ENCODE results near the gene HEXD. TPM values are rescaled to one million over a fixed set of nuclear protein-coding genes. Genes with fewer than 3 reads are reported as not detected.

HEXD gene
- total RNA-seq, 1 donor from 2014 or later: 21.9 TPM

DNA sequence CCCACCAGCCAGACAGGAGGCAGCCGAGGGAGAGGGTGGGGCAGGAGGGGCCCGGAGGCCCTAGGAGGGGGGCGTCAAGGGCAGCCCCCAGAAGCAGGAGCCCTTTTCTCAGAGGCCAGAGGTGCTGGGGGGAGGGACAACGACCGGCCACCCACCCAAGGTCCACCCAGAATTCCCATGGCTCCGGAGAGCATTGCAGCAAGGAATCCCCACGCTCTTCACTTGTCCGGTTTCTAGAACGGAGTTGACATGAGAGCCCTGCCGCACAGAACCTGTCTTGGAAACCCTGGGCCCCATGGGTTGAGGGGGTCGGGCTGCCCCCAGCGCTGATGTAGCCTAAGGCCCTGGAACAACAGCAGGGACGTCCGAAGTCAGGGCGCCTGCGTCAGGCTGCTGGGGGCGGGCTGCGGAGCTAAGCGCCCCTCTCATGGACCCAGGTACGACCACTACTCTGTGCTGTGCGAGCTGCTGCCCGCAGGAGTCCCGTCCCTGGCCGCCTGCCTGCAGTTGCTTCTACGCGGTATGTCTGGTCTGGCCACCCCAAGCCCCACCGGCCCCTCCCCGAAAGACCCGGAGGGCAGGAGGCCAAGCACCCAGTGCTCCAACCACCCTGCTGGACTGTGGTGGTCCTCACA is 21.2 kb downstream of the HEXD start:
- Mint-ChIP-seq H3K27me3 (ENCODE audit: unreplicated experiment) (no peaks in the 10 kb centered on the region), H3K4me3 (ENCODE audit: unreplicated experiment) (no peak overlapping the region), H3K27ac (ENCODE audit: unreplicated experiment) (no peak overlapping the region), H3K4me1 (ENCODE audit: unreplicated experiment) (peaks cover 7% of the 10 kb centered on the region), H3K9me3 (ENCODE audit: unreplicated experiment) (no peaks in the 10 kb centered on the region), H3K36me3 (ENCODE audit: unreplicated experiment) (peaks cover 4% of the 10 kb centered on the region)
- no peak for TF ChIP-seq CTCF (IDR thresholded peaks at IDR 0.05)
- no peak for DNase-seq (ENCODE audit: extremely low spot score, unreplicated experiment)

- Mint-ChIP-seq H3K4me1 (ENCODE audit: unreplicated experiment) (peaks cover 7% of the 10 kb centered on the region), H3K36me3 (ENCODE audit: unreplicated experiment) (peaks cover 4% of the 10 kb centered on the region), H3K4me3 (ENCODE audit: unreplicated experiment) (no peak overlapping the region), H3K9me3 (ENCODE audit: unreplicated experiment) (no peaks in the 10 kb centered on the region), H3K27me3 (ENCODE audit: unreplicated experiment) (no peaks in the 10 kb centered on the region), H3K27ac (ENCODE audit: unreplicated experiment) (no peak overlapping the region)
- TF ChIP-seq CTCF (IDR thresholded peaks at IDR 0.05): no peak
- DNase-seq (ENCODE audit: extremely low spot score, unreplicated experiment): no peak
Observed at GRCh38 chr17:82439829-82440365, 21.8 kb downstream of the HEXD start.

DNA sequence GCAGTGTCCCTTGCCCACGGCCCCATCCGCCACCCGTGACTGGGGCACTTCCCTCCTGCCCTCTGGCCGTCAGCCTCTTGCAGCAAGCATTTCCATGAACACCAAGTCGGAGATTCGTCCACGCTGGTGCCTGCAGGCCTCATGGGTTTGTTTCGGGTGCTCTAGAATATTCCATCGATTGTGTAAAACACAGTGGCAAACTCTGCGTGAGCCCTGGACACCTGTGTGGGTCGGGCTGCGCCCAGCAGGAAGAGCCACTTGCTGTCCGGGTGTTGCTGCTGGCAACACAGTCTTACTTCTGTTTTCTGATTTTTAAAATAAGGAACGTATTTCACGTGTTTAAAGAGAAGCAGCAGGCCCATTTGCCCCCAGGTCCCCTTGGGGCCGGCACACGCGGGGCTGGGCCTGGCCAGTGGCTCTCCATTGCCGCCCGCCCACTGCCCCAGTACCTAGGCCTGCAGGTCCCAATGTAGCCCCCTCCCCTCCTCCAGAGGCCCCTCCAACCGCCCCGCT is 22.4 kb downstream of the HEXD start:
- DNase-seq (ENCODE audit: extremely low spot score, unreplicated experiment): no peak
- Mint-ChIP-seq H3K36me3 (ENCODE audit: unreplicated experiment) (peaks cover 4% of the 10 kb centered on the region), H3K4me1 (ENCODE audit: unreplicated experiment) (peaks cover 4% of the 10 kb centered on the region), H3K27ac (ENCODE audit: unreplicated experiment) (no peak overlapping the region), H3K27me3 (ENCODE audit: unreplicated experiment) (no peaks in the 10 kb centered on the region), H3K4me3 (ENCODE audit: unreplicated experiment) (no peak overlapping the region), H3K9me3 (ENCODE audit: unreplicated experiment) (no peaks in the 10 kb centered on the region)
- no peak for TF ChIP-seq CTCF (IDR thresholded peaks at IDR 0.05)

- peaks cover 4% of the 10 kb centered on the region for H3K4me1 Mint-ChIP-seq (ENCODE audit: unreplicated experiment)
Observed at GRCh38 chr17:82440991-82441627, 23.0 kb downstream of the HEXD start.

More at GRCh38 chr17:82440991-82441627, 23.0 kb downstream of the HEXD start:
- Mint-ChIP-seq H3K27me3 (ENCODE audit: unreplicated experiment) (no peaks in the 10 kb centered on the region), H3K36me3 (ENCODE audit: unreplicated experiment) (peaks cover 4% of the 10 kb centered on the region), H3K4me3 (ENCODE audit: unreplicated experiment) (no peak overlapping the region), H3K27ac (ENCODE audit: unreplicated experiment) (no peak overlapping the region), H3K9me3 (ENCODE audit: unreplicated experiment) (no peaks in the 10 kb centered on the region)
- TF ChIP-seq CTCF (IDR thresholded peaks at IDR 0.05): no peak
- no peak for DNase-seq (ENCODE audit: extremely low spot score, unreplicated experiment)

Measured in osteocyte (in vitro differentiated cells).